ENCODE data around the gene HES3.

The HES3 gene

GRCh38 chr1:6281511-6282402, 37.8 kb downstream of the HES3 start:
- no peak for DNase-seq

DNA sequence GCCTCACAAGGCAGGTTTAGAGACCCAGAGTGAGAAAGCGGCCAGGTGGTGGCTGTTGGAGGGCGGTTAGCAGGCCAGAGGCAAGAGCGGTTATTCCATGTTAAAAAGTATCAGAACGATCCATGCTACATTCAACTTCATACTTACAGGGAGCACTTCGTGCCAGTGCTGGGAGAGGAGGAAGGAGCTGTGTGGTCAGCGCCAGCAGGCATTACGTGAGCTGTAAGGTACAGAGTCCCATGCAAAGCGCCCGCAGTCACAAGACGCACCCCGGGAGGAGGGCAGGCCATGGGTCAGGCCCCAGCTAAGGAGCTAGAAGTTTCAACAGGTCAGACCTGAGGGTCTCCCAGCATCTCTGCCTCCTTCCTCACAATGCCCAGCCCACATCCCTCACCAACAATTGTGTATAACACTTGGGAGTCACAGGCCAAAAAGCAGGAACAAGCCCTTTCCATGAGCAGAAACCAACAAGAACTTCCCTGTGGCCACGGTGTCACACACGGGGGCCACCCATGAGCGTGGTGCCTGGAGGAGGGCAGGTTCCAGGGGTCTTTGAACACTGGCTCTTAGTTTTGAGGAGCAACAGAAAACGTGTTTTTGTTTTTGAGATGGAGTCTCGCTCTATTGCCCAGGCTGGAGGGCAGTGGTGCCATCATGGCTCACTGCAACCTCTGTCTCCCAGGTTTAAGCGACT, 38.7 kb downstream of the HES3 start:
- DNase-seq: no peak

- no peak for DNase-seq
Measured at GRCh38 chr1:6285336-6285735, 41.4 kb downstream of the HES3 start.

DNA sequence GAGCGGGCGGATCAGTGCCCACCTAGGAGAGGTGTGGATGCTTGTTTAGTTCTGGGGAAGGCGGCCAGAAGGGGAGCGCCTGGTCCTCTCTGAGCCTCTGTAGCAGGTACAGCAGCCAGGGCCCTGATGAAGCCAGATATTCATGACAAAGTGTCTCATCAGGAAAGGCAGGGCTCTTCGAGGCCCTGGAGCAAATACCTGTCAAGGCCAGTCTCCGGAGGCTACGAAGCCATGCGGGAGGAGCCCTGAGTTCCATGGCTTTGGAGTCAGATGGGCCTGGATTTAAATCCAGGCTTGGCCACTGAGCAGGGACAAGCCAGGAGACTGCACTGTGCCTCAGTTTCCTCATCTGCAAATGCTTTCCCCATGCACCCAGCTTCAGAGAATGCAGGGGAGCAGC, 42.3 kb downstream of the HES3 start:
- no peak for DNase-seq

- DNase-seq: no peak
Measured at GRCh38 chr1:6287029-6287428, 43.0 kb downstream of the HES3 start.

GRCh38 chr1:6287431-6287886, 43.5 kb downstream of the HES3 start:
- peak in 1 of 2 experiments; percentile 17 for DNase-seq

GRCh38 chr1:6288026-6288425, 44.0 kb downstream of the HES3 start:
- DNase-seq: no peak

- no peak for DNase-seq
Measured at GRCh38 chr1:6288665-6289064, 44.7 kb downstream of the HES3 start.

DNA sequence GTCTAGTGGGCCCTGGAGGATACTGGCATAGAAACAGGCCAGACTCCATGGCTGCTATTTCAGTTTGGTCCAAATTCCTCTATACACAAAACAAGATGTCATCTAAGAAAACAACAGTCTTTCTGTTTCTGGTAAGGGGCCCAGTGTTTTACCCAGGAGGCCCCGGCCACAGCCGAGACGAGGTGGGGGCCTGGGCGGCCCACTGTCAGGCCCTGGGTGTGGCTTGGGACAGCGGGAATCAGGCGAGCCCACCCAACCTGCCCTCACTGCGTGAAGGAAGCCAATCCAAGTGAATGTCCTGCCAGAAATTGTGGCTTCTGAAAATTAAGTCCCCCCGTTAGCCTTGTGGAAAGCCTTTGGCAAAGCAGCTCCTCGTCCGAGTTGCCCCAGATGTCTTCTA, 48.1 kb downstream of the HES3 start:
- DNase-seq: no peak

DNA sequence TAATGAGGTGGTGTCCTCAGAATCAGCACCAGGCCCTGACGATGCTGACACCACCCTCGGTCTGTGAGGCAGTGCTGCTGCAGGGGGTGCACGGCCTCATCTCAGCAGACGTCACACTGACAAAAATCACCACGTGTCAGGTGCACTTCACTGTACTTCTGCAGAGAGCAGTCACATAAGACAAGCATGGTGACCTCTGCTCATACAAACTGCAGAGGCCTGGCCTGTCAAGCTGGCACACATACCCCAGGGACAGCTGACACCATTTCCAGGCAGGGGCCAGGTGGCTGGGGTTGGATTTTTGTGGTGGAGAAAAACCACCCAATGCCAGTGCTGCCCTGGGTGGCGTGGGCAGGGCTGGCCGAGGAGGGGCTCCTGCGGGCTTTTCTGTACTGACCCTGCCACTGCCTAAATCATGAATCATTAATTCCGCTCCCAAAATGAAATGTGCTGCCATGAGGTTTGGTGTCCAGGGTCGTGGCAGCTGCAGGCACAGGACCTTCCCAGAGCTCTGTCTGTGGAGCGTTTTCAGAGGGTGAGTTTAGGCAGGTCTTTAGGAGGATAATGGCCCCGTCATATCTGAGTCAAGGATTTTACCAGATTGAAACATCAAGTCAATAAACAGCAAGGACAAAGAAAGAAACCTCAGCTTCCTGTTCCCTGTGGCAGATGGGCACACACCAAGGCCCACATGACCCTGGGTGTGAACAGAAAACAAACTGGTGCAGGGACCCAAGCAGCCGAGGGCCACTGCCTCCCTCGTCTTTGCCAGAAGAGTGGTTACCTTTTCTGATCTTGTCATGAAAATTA, 50.3 kb downstream of the HES3 start:
- DNase-seq: no peak

DNA sequence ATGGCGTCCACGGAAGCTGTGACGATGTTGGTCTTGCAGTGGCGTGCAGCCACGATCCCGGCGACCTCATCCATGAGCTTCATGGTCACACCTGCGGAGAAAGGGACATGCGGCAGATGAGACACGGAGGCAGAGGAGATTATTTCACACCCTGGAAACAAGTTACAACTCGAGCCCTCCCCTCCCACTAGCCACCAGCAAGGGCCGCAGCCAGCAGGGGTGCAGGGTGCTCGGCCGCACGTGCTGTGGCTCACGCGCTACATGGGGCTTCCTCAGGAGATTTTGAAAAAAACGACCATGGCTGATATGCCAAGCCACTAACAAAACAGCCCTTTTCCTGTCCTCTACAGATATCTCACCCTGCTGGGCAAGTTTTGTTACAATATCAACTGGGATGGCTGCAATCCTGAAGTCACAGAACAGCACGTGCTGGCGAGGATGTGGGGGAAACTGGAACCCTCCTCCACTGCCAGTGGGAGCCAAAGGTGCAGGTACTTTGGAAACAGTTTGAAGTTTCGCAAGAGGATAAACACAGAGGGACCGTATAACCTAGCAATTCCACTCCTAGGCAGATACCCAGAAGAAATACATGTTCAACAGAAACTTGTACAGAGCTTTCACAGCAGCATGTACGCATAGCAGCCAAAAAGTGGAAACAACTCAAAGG, 51.0 kb downstream of the HES3 start:
- no peak for DNase-seq

Measured in NCI-H2081 (cell line).